Measurements from ENCODE around the gene MCRS1.

The MCRS1 gene

GRCh38 chr12:49582850-49583249 is 14.9 kb upstream of the MCRS1 start:
- DNase-seq (ENCODE audit: low read depth) = no peak

- DNase-seq (ENCODE audit: low read depth) = no peak
Measured at GRCh38 chr12:49582201-49582600, 14.3 kb upstream of the MCRS1 start.

GRCh38 chr12:49580572-49581535 is 12.9 kb upstream of the MCRS1 start:
- DNase-seq (ENCODE audit: low read depth) = peak; percentile 44

- DNase-seq (ENCODE audit: low read depth) = no peak
Measured at GRCh38 chr12:49578471-49579112, 10.7 kb upstream of the MCRS1 start.

DNA sequence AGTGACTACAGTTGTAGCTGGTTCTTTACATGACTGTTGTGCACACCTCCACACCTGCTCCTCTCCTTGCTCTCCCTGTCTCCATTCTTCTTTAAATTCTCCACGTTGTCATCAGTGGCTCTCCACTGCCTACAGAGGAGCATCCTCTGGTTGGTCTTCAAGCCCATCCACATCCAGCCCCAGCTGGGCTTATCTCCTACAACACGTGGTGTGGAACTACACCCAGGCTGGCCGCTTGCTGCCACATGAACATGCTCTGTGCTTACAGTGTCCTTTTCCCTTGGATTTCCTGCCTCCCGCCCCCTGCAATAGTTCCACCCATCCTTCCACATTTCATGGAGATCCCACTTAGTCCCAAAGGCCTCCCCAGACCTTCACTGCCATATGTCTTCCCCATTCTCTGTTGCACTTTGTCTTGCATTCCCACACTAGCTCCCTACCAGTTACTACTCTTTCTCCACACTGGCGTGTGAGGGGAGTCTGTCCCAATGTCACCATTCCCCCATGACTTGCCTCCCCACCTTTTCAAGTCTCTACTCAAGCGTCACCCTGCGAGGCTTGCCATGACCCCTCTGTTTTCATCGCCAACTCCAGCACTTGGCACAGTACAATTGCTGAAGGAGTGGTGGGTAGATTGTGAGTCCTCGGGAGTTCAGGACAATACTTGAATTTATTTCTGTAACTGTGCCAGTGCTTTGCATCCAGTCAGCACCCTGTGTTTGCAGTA is 9.8 kb upstream of the MCRS1 start:
- no peak for DNase-seq (ENCODE audit: low read depth)

DNA sequence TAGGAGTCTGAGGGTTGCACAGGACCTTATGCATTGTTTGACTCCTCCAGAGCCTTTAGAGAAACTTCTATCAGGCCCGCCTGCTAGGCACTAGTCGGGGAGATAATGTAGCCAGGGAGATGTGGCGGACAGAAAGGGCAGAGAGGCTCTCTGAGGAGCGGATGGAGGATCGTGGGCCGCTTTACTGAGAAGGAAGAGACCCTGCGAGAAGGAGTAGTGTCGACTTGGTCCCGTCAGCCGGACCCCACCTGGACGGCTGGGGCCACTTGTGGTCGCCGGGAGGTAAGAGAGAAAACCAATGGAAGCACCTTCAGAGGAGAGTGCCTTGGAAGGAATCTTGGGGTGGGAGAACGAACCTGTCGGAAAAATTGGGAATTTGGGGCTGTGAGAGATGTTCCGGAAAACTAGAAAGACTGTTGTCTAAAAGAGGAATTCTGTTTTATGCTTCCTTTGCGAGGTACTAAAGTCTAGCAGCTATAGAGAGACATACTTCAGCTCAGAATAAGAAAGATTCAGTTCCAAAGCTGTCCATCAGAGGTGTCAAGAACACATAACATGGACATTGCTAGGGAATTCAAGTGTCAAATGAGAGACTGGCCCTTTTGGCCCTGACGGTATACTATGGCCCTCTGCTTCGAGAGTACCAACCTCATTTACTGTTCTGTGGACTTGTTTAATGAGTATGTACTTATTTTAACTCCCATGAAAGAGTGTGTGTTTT is 660 bp upstream of the MCRS1 start:
- DNase-seq (ENCODE audit: low read depth) = no peak

DNA sequence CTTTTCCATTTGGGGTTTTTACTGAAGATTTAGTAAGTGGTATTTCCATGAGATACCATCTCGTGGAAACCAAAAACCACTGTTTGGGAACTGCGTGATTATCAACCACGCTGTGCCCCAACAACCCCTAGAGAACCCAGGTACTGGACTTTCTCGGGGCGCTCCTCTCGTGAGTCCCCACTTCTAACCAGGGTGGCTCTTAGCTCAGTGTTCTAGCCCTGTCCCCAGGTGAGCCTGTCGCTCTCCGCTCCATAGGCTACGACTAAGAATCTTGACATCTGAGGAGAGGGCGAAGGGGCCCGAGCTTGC is 686 bp downstream of the MCRS1 start:
- no peak for DNase-seq (ENCODE audit: low read depth)

- no peak for DNase-seq (ENCODE audit: low read depth)
Measured at GRCh38 chr12:49566361-49566760, 1.6 kb downstream of the MCRS1 start.

DNA sequence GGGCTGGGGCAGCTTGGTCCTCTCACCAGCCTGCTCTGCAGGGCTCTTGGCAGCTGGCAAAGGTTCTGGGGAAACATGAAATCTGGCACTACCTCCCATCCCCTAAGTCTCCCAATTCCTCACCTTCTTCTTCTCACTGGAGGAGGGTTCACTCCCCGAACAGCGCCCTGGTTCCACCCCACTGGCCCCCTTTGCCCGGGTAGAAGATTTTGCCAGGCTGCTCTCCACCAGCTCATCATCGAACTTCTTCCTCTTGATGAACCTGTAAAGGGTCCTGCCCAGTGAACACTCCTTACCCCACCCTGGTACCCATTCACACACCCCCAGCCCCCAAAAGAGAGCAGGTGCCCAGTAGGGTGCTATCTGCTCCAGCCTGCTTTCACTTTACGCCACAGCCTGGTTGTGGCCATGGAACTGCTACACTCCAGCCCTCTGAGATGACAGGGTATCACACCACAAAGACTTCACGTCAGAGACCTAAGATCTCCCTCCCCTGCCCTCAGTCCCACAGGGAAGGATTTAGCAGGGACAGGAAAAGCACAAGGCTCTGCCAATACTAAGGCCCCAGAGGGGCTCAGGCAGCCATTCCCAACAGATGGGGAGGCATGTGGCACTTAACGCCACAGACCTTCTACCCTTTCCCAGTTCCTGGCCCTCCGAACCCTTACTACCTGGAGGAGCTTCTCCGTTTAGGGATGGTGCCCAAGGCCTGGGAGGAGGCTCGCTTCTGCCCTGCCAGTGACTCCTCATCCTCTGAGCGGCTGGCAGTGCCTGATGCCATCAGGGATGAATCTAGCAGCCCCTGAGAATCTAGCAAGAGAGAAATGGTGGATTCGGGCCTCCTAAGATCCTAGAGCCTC is 2.3 kb downstream of the MCRS1 start:
- no peak for DNase-seq (ENCODE audit: low read depth)

DNA sequence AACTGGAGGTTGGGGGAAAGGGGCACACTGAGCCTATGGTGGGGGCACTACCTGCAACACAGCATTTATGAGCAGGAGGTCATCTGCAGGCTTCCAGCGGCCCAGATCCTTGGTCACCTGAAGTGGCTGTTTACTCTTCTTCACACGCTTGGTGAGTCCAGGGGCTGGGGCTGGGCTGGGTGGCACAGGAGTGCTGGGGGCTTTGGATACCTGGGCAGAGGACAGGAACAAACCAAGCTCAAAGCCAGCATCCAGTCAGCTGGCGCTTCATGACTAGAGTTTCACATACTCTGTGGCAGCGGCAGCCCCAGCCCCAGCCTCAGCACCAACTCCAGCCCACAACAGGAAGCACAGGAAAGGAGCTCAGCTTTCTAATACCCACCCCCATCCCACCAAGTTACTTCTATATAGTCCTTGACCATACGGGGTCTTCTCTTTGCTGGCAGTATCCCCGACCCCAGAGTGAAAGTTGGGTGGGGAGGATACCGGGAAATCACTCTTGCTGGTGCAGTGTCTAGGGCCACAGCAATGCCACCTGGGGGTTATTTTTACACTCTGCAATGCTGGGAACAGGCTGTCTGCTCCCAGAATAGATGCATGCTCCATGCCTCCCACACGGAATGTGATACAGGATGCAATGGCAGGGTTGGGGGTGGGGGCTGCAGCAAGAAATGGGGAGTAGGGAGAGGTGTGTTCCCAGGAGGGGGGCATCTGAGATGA is 3.1 kb downstream of the MCRS1 start:
- no peak for DNase-seq (ENCODE audit: low read depth)

GRCh38 chr12:49563951-49564685 is 3.8 kb downstream of the MCRS1 start:
- DNase-seq (ENCODE audit: low read depth) = no peak

- DNase-seq (ENCODE audit: low read depth) = no peak
Measured at GRCh38 chr12:49562831-49563230, 5.1 kb downstream of the MCRS1 start.

DNA sequence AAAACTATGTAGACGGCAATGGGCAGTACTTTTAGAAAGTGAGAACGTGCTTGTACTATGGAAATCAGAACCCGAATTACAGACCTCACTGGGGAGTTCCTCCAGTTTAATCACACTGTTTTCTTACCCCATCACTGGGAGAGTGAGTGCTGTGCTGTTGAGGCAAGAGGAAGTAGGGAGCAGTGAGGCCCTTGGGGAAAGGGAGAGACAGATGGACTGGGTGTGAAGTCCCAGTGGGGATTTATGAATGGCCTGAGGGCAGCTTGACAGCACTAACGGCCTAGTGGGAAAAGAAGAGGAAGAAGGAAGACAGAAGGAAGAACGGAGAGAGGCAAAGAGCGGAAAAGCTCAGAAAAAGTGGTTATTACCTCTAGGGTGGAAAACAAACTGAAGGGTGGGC is 5.7 kb downstream of the MCRS1 start:
- no peak for DNase-seq (ENCODE audit: low read depth)

DNA sequence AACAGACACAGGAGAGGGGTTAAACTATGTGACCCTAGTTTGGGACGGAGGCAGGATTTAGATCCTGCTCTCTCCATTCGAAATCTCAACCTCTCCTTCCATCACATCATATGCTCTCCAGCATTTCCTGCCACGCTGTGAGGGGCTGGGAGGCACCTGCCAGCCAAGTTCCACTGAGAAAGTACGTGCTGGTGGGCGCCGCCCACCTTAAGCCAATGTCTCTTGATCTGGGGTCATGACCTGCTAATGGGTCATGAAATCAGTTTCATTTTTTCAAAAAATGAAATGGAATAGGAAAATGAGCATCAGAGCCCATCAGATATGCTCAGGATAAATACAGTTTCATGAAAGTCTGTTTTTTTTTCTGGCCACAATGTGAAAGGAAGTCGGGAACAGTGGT is 7.2 kb downstream of the MCRS1 start:
- DNase-seq (ENCODE audit: low read depth) = no peak

DNA sequence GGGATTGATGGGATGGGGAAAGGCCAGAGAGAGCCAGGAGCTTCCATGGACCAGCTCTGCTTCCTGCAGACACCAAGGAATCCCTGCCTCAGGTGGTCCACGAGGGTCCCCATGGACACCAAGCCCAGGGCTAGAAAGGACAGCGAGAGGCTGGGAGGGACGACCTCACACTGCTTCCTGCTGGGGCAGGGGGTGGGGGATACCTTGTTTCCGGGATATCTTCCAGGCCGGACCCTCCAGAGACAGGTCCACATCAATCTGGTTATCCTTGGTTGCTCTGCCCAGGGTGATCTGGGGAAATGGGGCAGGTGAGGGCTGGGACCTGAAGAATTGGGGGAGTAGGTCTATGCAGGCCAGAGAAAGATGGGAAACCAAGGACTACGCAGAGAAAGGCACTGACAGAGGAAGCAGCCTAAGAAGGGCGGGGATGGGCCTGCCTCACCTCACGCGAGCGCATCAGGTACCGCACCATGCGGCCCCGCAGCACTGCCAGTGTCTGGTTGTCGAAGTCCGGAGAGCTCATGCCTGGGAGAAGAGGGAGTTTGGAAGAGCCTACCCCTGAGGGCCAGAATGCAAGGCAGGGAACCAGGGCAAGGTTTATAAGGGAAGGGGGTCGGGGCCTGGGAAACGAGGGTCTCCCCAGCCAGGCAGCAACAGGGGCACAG is 8.8 kb downstream of the MCRS1 start:
- no peak for DNase-seq (ENCODE audit: low read depth)

- no peak for DNase-seq (ENCODE audit: low read depth)
Measured at GRCh38 chr12:49558526-49558925, 9.4 kb downstream of the MCRS1 start.

DNA sequence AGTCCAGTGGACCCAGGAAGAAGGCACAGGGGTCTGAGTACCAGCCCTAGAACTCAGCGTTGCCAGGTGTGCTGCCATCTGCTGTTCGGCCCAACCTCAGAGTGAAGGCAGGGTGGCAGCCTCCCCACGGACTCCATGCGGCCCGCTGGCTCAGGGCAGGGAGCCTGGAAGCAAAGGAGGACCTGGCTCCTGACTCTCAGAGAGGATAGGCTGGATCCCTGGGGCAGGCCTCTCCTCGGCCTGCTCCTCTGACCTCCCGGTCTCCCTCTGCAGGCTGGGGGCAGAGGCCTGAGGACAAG is 10.1 kb downstream of the MCRS1 start:
- DNase-seq (ENCODE audit: low read depth) = no peak

- no peak for DNase-seq (ENCODE audit: low read depth)
Measured at GRCh38 chr12:49557187-49557916, 10.6 kb downstream of the MCRS1 start.
